ENCODE results near the gene EFNA5. TPM values are rescaled to one million over a fixed set of nuclear protein-coding genes. Genes with fewer than 3 reads are reported as not detected.

The EFNA5 gene
- total RNA-seq, 1 experiment from 2014 or later, result 0.22 TPM

DNA sequence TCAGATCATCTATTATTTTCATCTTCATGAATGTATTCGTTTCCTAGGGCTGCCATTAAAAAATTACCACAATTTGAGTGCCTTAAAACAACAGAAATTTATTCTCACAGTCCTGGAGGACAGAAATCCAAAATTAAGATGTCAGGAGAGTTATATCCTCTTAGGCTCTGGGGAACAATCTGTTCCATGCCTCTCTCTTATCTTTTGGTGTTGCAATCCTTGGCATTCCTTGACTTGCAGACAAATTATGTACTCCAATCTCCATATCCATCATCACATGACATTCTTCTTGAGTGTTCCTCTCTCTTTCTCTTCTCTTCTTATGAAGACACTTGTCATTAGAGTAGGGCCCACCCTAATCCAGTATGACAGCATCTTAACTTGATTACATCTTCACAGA, 339.4 kb downstream of the EFNA5 start:
- Histone ChIP-seq H3K4me3 (replicated peaks in 1 of 2; ENCODE audit: low read depth in 1 of 2, low read length in 2 of 2) (no peak overlapping the region), H3K4me2 (ENCODE audit: low read length) (no peak overlapping the region), H3K79me2 (ENCODE audit: insufficient read depth, low read length) (no peaks in the 10 kb centered on the region), H3K4me1 (ENCODE audit: control insufficient read depth in 1 of 2, insufficient read depth in 2 of 2, low read length in 2 of 2) (no peaks in the 10 kb centered on the region), H2AFZ (ENCODE audit: low read depth, low read length, poor library complexity, severe bottlenecking) (no peak overlapping the region), H3K9me2 (ENCODE audit: insufficient read depth) (0 out of 2 replicates have a peak, but pooled peaks cover under 1% of the 10 kb centered on the region), H4K20me1 (ENCODE audit: insufficient read depth) (no peaks in the 10 kb centered on the region), H3K9me3 (ENCODE audit: control insufficient read depth in 1 of 2, insufficient read depth in 1 of 2, low read depth in 1 of 2, low read length in 2 of 2) (no peaks in the 10 kb centered on the region), H3K27ac (ENCODE audit: low read depth, low read length) (no peak overlapping the region), H3K9ac (ENCODE audit: low read length) (no peak overlapping the region), H3K27me3 (ENCODE audit: insufficient read depth, low read length) (no peaks in the 10 kb centered on the region), H3K36me3 (ENCODE audit: control insufficient read depth in 1 of 2, insufficient read depth in 2 of 2, low read length in 2 of 2) (no peaks in the 10 kb centered on the region)
- intact Hi-C loops (cut with micrococcal nuclease), result no loop called here
- ChIA-PET RAD21 (ENCODE audit: low non-redundant PET in 1 of 2, low total read pairs in 2 of 2, uncharacterized antibody in 2 of 2, unreplicated experiment in 2 of 2) (no interaction called here), POLR2A (no interaction called here), CTCF (no interaction called here)
- BruUV-seq (replicated peaks), result no TSS peak
- DNase-seq (ENCODE audit: low read depth, low spot score) (no peak), ATAC-seq (no peak)
- TF ChIP-seq FOSL1 (IDR thresholded peaks at IDR 0.05; ENCODE audit: low read depth) (no peak), EZH2phosphoT487 (IDR thresholded peaks at IDR 0.05; ENCODE audit: borderline replicate concordance) (no peak), YY1 (IDR thresholded peaks at IDR 0.05; ENCODE audit: extremely low read depth, insufficient replicate concordance, low read depth, low read length) (no peak), JUND (IDR thresholded peaks at IDR 0.05) (no peak), SP1 (IDR thresholded peaks at IDR 0.05; ENCODE audit: low read depth) (no peak), EZH2 (IDR thresholded peaks at IDR 0.05) (no peak), EGR1 (IDR thresholded peaks at IDR 0.05; ENCODE audit: low read depth) (no peak), ZNF274 (IDR thresholded peaks at IDR 0.05; ENCODE audit: low read depth, low read length) (no peak)

DNA sequence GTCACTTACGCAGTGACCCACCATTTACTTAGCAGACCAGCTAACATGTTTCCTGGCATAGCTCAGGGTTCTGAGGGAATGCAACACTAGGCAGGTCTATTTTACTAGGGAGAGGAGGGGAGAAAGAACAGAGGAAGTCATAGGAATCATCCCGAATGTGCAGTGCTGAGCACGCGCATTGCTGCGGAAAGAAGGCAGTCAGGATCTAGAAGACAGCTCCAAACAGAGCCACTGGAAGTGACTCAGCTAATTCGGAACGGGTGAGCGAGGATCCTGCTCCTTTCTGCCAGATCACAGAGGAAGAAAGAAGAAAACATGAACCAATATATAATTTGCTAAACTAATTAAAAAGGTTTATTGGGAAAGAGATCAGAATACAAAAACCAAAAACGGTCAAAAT, 339.8 kb downstream of the EFNA5 start:
- no peaks in the 10 kb centered on the region for H3K79me2 ChIP-seq (ENCODE audit: insufficient read depth, low read length)
- no peak overlapping the region for H3K27ac ChIP-seq (ENCODE audit: low read depth, low read length)
- RAD21 ChIA-PET (ENCODE audit: low non-redundant PET in 1 of 2, low total read pairs in 2 of 2, uncharacterized antibody in 2 of 2, unreplicated experiment in 2 of 2), result no interaction called here
- no peak overlapping the region for H3K4me2 ChIP-seq (ENCODE audit: low read length)
- no peaks in the 10 kb centered on the region for H3K4me1 ChIP-seq (ENCODE audit: control insufficient read depth in 1 of 2, insufficient read depth in 2 of 2, low read length in 2 of 2)
- no peak overlapping the region for H2AFZ ChIP-seq (ENCODE audit: low read depth, low read length, poor library complexity, severe bottlenecking)
- no peak overlapping the region for H3K4me3 ChIP-seq (replicated peaks in 1 of 2; ENCODE audit: low read depth in 1 of 2, low read length in 2 of 2)
- BruUV-seq (replicated peaks), result no TSS peak
- intact Hi-C loops (cut with micrococcal nuclease), result no loop called here
- CTCF ChIA-PET, result no interaction called here
- ATAC-seq (no peak), DNase-seq (ENCODE audit: low read depth, low spot score) (no peak)
- TF ChIP-seq ZNF274 (IDR thresholded peaks at IDR 0.05; ENCODE audit: low read depth, low read length), result no peak
- TF ChIP-seq ELF1 (IDR thresholded peaks at IDR 0.05; ENCODE audit: borderline replicate concordance, low read depth), result no peak
- no peak for TF ChIP-seq CBX3 (IDR thresholded peaks at IDR 0.05; ENCODE audit: low read depth)
- TF ChIP-seq SIN3A (IDR thresholded peaks at IDR 0.05; ENCODE audit: low read depth), result no peak
- no peak for TF ChIP-seq SP1 (IDR thresholded peaks at IDR 0.05; ENCODE audit: low read depth)
- H3K27me3 ChIP-seq (ENCODE audit: insufficient read depth, low read length), result no peaks in the 10 kb centered on the region
- H3K9me2 ChIP-seq (ENCODE audit: insufficient read depth), result no peaks in the 10 kb centered on the region
- H4K20me1 ChIP-seq (ENCODE audit: insufficient read depth), result no peaks in the 10 kb centered on the region
- H3K36me3 ChIP-seq (ENCODE audit: control insufficient read depth in 1 of 2, insufficient read depth in 2 of 2, low read length in 2 of 2), result no peaks in the 10 kb centered on the region
- H3K9me3 ChIP-seq (ENCODE audit: control insufficient read depth in 1 of 2, insufficient read depth in 1 of 2, low read depth in 1 of 2, low read length in 2 of 2), result no peaks in the 10 kb centered on the region
- POLR2A ChIA-PET, result no interaction called here
- H3K9ac ChIP-seq (ENCODE audit: low read length), result no peak overlapping the region
